ENCODE data around the gene ABCA4. TPM values are rescaled to one million over a fixed set of nuclear protein-coding genes. Genes with fewer than 3 reads are reported as not detected.
"Not testable (repeated sequence)": the region's sequence is repeated elsewhere in the genome, so short reads cannot be mapped to it uniquely, and the experiment has no call there.

The ABCA4 gene
- total RNA-seq, 1 donor from 2014 or later = 0.49 TPM

DNA sequence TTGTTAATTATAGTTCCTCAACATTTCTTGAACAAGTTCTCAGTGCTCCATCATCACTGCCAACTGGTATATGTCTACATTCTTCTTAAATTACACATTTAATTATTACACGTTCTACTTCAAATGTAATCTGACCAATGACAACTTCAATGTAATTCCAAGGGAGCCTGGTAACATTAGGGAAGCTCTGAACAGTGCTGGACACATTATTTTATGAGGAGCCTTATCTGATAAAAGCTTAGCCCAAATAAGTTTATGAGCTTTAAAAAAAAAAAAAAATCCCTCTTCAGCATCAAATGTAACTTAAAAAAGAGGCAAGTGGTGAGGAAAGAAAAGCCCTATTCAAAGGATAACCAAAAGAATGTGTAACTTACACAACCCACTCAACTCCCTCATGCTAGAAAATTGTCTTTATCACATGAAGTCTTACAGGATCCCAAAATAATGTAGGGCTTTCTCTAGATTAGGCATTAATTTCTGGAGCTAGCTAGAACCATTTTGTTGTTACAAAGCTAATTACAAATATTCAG is 35.2 kb upstream of the ABCA4 start:
- H3K27me3 ChIP-seq = no peaks in the 10 kb centered on the region
- H3K4me3 ChIP-seq = no peak overlapping the region
- H3K27ac ChIP-seq = no peak overlapping the region
- no peaks in the 10 kb centered on the region for H3K36me3 ChIP-seq
- TF ChIP-seq POLR2A (IDR thresholded peaks at IDR 0.05) (no peak), POLR2AphosphoS5 (IDR thresholded peaks at IDR 0.05; ENCODE audit: insufficient read depth in 1 of 2, low read depth in 1 of 2) (no peak)
- TF ChIP-seq, protein P1, sequence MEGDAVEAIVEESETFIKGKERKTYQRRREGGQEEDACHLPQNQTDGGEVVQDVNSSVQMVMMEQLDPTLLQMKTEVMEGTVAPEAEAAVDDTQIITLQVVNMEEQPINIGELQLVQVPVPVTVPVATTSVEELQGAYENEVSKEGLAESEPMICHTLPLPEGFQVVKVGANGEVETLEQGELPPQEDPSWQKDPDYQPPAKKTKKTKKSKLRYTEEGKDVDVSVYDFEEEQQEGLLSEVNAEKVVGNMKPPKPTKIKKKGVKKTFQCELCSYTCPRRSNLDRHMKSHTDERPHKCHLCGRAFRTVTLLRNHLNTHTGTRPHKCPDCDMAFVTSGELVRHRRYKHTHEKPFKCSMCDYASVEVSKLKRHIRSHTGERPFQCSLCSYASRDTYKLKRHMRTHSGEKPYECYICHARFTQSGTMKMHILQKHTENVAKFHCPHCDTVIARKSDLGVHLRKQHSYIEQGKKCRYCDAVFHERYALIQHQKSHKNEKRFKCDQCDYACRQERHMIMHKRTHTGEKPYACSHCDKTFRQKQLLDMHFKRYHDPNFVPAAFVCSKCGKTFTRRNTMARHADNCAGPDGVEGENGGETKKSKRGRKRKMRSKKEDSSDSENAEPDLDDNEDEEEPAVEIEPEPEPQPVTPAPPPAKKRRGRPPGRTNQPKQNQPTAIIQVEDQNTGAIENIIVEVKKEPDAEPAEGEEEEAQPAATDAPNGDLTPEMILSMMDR (IDR thresholded peaks at IDR 0.05) = no peak
- no peak for DNase-seq (ENCODE audit: extremely low spot score in 2 of 2)
- H3K4me1 ChIP-seq = no peaks in the 10 kb centered on the region
- intact Hi-C loops (cut with DNase I) = no loop called here
- H3K9me3 ChIP-seq = no peaks in the 10 kb centered on the region

DNA sequence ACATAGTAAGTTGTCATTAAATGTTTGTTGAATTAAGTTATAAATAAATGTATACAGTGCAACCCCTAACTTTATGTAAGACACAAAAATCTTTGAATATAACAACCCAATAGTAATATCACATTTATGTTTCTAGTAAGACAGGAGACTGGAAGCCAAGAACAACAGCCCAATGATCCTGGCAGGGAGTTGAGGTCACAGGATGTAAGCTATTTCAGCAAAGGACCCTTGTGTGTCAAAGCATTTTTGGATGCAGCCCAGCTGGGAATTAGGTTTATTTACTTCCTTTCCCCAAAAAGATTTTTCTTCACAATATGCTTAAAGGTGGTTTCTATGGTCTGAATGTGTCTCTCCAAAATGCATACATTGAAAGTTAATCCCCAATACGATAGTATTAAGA is 34.0 kb upstream of the ABCA4 start:
- no peaks in the 10 kb centered on the region for H3K36me3 ChIP-seq
- TF ChIP-seq POLR2A (IDR thresholded peaks at IDR 0.05) (no peak), POLR2AphosphoS5 (IDR thresholded peaks at IDR 0.05; ENCODE audit: insufficient read depth in 1 of 2, low read depth in 1 of 2) (no peak)
- TF ChIP-seq, protein P1 (IDR thresholded peaks at IDR 0.05) = no peak
- no peak overlapping the region for H3K27ac ChIP-seq
- DNase-seq (ENCODE audit: extremely low spot score in 2 of 2) = no peak
- intact Hi-C loops (cut with DNase I) = no loop called here
- no peaks in the 10 kb centered on the region for H3K27me3 ChIP-seq
- H3K9me3 ChIP-seq = no peaks in the 10 kb centered on the region
- H3K4me1 ChIP-seq = no peaks in the 10 kb centered on the region
- H3K4me3 ChIP-seq = no peak overlapping the region

DNA sequence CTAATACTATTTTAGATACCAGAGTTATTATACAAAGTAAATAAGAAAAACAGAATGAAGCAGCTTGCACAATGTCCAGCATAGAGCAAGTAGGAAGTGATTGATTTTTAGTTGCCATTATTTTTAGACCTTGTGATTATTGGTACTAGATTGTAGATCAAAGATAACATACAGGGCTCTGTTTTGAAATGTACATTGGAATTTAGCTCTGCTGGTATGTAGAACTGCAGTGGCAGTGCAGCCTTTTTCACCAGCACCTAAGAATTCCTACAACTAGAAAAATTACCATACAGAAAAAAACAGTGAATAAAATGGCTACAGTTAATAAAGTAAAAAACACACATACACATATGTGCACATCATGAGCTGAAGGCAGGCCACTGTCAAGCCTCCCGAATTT is 32.2 kb upstream of the ABCA4 start:
- DNase-seq (ENCODE audit: extremely low spot score in 2 of 2) = no peak
- Histone ChIP-seq H3K27me3 (no peaks in the 10 kb centered on the region), H3K27ac (no peak overlapping the region), H3K4me3 (no peak overlapping the region), H3K9me3 (no peaks in the 10 kb centered on the region), H3K4me1 (no peaks in the 10 kb centered on the region), H3K36me3 (no peaks in the 10 kb centered on the region)
- intact Hi-C loops (cut with DNase I) = no loop called here
- TF ChIP-seq, protein P1 (IDR thresholded peaks at IDR 0.05) = no peak
- TF ChIP-seq POLR2A (IDR thresholded peaks at IDR 0.05) = no peak
- TF ChIP-seq POLR2AphosphoS5 (IDR thresholded peaks at IDR 0.05; ENCODE audit: insufficient read depth in 1 of 2, low read depth in 1 of 2) = no peak

DNA sequence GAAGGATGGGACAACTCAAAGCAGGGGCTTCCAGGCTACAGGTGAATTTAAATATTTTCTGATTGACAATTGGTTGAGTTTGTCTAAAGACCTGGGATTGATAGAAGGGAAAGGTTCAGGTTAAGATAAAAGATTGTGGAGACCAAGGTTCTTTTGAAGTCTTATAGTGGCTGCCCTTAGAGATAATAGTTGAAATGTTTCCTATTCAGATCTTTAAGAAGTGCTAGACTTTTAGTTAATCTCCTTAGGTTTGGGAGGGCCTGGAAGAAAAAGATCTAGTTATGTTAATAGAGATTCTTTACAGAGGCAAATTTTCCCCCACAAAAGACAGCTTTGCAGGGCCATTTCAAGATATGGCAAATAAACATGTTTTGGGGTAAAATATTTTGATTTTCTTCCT is 28.2 kb upstream of the ABCA4 start:
- H3K27me3 ChIP-seq; H3K4me3 ChIP-seq; DNase-seq (ENCODE audit: extremely low spot score in 2 of 2); H3K36me3 ChIP-seq; H3K9me3 ChIP-seq; H3K4me1 ChIP-seq; H3K27ac ChIP-seq; intact Hi-C loops (cut with DNase I): not testable (repeated sequence)

DNA sequence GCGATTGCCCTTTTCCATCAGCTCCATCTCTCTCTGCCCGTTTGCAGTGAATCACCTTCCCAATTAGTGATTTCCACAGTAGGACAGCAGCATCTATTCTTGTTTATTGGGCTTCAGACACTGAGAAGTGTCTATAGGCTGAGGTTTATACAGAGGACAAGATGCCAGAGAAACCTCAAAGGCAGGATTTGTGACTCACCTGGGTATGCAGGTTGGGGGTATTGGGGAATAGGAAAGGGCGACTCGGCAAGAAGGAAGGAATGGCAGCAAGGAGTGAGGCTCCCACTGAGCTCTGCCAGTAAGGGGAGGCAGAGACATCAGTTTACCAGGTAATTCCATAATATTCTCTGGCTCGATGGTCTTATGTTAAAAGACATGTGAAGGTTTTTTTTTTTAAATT is 25.3 kb upstream of the ABCA4 start:
- Histone ChIP-seq H3K36me3 (no peaks in the 10 kb centered on the region), H3K27me3 (no peaks in the 10 kb centered on the region), H3K9me3 (no peaks in the 10 kb centered on the region), H3K4me3 (no peak overlapping the region), H3K27ac (no peak overlapping the region), H3K4me1 (peaks cover 15% of the 10 kb centered on the region)
- DNase-seq (ENCODE audit: extremely low spot score in 2 of 2) = no peak
- intact Hi-C loops (cut with DNase I) = no loop called here
- TF ChIP-seq POLR2A (IDR thresholded peaks at IDR 0.05) (no peak), POLR2AphosphoS5 (IDR thresholded peaks at IDR 0.05; ENCODE audit: insufficient read depth in 1 of 2, low read depth in 1 of 2) (no peak)
- TF ChIP-seq, protein P1 (IDR thresholded peaks at IDR 0.05) = no peak
